Measurements from ENCODE around the gene KLHL28. TPM values are rescaled to one million over a fixed set of nuclear protein-coding genes. Genes with fewer than 3 reads are reported as not detected.

KLHL28 gene
- total and polyA plus RNA-seq, 12 donors = 1.5 to 17.8 (median 9.6) TPM

GRCh38 chr14:44928793-44929192 lies 33.0 kb downstream of the KLHL28 start:
- WGBS, 4 donors = 89 to 91% (median 90%) methylated on average over 7 of the region's 7 CpGs
- no peaks in the 10 kb centered on the region for H3K36me3 ChIP-seq (replicated peaks in 1 of 2)
- no peaks in the 10 kb centered on the region for H3K27me3 ChIP-seq
- no peaks in the 10 kb centered on the region for H3K4me1 ChIP-seq (replicated peaks in 1 of 2)
- no peak overlapping the region for H3K4me3 ChIP-seq
- no peak overlapping the region for H3K27ac ChIP-seq
- intact Hi-C loops (cut with DNase I) = no loop called here
- DNase-seq = no peak
- H3K9me3 ChIP-seq (replicated peaks in 1 of 3) = no peaks in the 10 kb centered on the region
- TF ChIP-seq CTCF (IDR thresholded peaks at IDR 0.05) = no peak
- TF ChIP-seq POLR2A (IDR thresholded peaks at IDR 0.05) = no peak

GRCh38 chr14:44914849-44915248 lies 46.9 kb downstream of the KLHL28 start:
- no peaks in the 10 kb centered on the region for H3K36me3 ChIP-seq (replicated peaks in 1 of 2)
- H3K4me1 ChIP-seq (replicated peaks in 1 of 2) = peaks cover 0 to 9% of the 10 kb centered on the region in 2 donors
- H3K4me3 ChIP-seq = no peak overlapping the region
- WGBS, 4 donors = 48 to 67% (median 60%) methylated on average over 4 of the region's 4 CpGs
- TF ChIP-seq CTCF (IDR thresholded peaks at IDR 0.05) (no peak), POLR2A (IDR thresholded peaks at IDR 0.05) (no peak)
- H3K27ac ChIP-seq = no peak overlapping the region
- intact Hi-C loops (cut with DNase I) = loop anchor here (5.0 to 10.0 kb wide), 3 partner anchors 220 to 352 kb away; partner anchors contain the start of genes FANCM (in 1 of the 2) and FKBP3 (in 1 of the 2)
- no peaks in the 10 kb centered on the region for H3K27me3 ChIP-seq
- DNase-seq = peak in 2 of 7 donors; percentile 9 to 21
- no peaks in the 10 kb centered on the region for H3K9me3 ChIP-seq (replicated peaks in 1 of 3)

- H3K27me3 ChIP-seq = no peaks in the 10 kb centered on the region
- intact Hi-C loops (cut with DNase I) = loop anchor here (5.0 to 10.0 kb wide), 3 partner anchors 223 to 355 kb away; partner anchors contain the start of genes FANCM (in 1 of the 2) and FKBP3 (in 1 of the 2)
- H3K36me3 ChIP-seq (replicated peaks in 1 of 2) = no peaks in the 10 kb centered on the region
- TF ChIP-seq POLR2A (IDR thresholded peaks at IDR 0.05) = no peak
- no peak for TF ChIP-seq CTCF (IDR thresholded peaks at IDR 0.05)
- peak overlapping the region in 2 of 4 donors; percentile 32 to 74 for H3K4me3 ChIP-seq
- DNase-seq = peak in 2 of 7 donors; percentile 9 to 17
- 13 to 26% (median 18%) methylated on average over 13 to 69 of the region's 69 CpGs for WGBS, 4 donors
- peaks cover 0 to 9% of the 10 kb centered on the region in 2 donors for H3K4me1 ChIP-seq (replicated peaks in 1 of 2)
- H3K27ac ChIP-seq = no peak overlapping the region
- no peaks in the 10 kb centered on the region for H3K9me3 ChIP-seq (replicated peaks in 1 of 3)
Measured at GRCh38 chr14:44912041-44912869, 49.5 kb downstream of the KLHL28 start.

- Histone ChIP-seq H3K4me1 (replicated peaks in 1 of 2) (peaks cover 0 to 9% of the 10 kb centered on the region in 2 donors), H3K27ac (no peak overlapping the region), H3K36me3 (replicated peaks in 1 of 2) (no peaks in the 10 kb centered on the region), H3K27me3 (no peaks in the 10 kb centered on the region), H3K9me3 (replicated peaks in 1 of 3) (no peaks in the 10 kb centered on the region), H3K4me3 (no peak overlapping the region)
- TF ChIP-seq POLR2A (IDR thresholded peaks at IDR 0.05) = no peak
- TF ChIP-seq CTCF (IDR thresholded peaks at IDR 0.05) = no peak
- no peak for DNase-seq
- 69 to 90% (median 85%) methylated on average over 2 of the region's 2 CpGs for WGBS, 4 donors
- intact Hi-C loops (cut with DNase I) = loop anchor here (5.0 to 10.0 kb wide), 3 partner anchors 224 to 356 kb away; partner anchors contain the start of genes FANCM (in 1 of the 2) and FKBP3 (in 1 of the 2)
Measured at GRCh38 chr14:44910821-44911220, 50.9 kb downstream of the KLHL28 start.
